Effector memory CD8-positive, alpha-beta T cell (primary cell): ENCODE data around the gene H2BK1.

ENCODE experiments used
- ATAC-seq: fragments of 150-1000 bp; cut with Tn5 transposase; replicated peaks from 2 replicates; pipeline ENCODE4 v1.10.0; 2021; ENCODE audit warnings: mild to moderate bottlenecking, moderate library complexity
- DNase-seq, 3 experiments: peaks; one replicate each; pipeline ENCODE4 v3.0.0; 2021
- H3K27ac Mint-ChIP-seq, 2 donors: one replicate each; pipeline ENCODE4 v1.8.0; 2022; ENCODE audit warnings: mild to moderate bottlenecking in 2 of 2, mixed read lengths in 2 of 2, moderate library complexity in 2 of 2
- H3K27me3 Mint-ChIP-seq, 2 donors: one replicate each; pipeline ENCODE4 v1.8.0; 2022; ENCODE audit warnings: mixed read lengths in 2 of 2
- H3K36me3 Mint-ChIP-seq: one replicate; pipeline ENCODE4 v1.8.0; 2022; ENCODE audit warnings: mild to moderate bottlenecking, moderate library complexity, mixed read lengths; ENCODE audit not compliant: insufficient read depth
- H3K4me1 Mint-ChIP-seq, 2 donors: one replicate each; pipeline ENCODE4 v1.8.0; 2022; ENCODE audit warnings: low read depth in 2 of 2, mixed read lengths in 2 of 2
- H3K4me3 Mint-ChIP-seq, 2 donors: one replicate each; pipeline ENCODE4 v1.8.0; 2022; ENCODE audit warnings: mild to moderate bottlenecking in 2 of 2, mixed read lengths in 2 of 2, moderate library complexity in 2 of 2
- H3K9me3 Mint-ChIP-seq, 2 donors: one replicate each; pipeline ENCODE4 v1.8.0; 2022; ENCODE audit warnings: mixed read lengths in 2 of 2

H2BK1 gene

GRCh38 chr7:151232917-151233701 is 22.8 kb upstream of the H2BK1 start:
- Mint-ChIP-seq H3K27me3 (no peaks in the 10 kb centered on the region), H3K9me3 (no peaks in the 10 kb centered on the region), H3K36me3 (peaks cover 31% of the 10 kb centered on the region), H3K4me3 (peak overlapping the region; percentile 100), H3K4me1 (peaks cover 20 to 30% of the 10 kb centered on the region in 2 donors), H3K27ac (peak overlapping the region; percentile 97 to 98)
- peak; percentile 78 for ATAC-seq
- peak; percentile 51 to 56 (median 56) for DNase-seq

- DNase-seq (peak; percentile 84 to 87 (median 85)), ATAC-seq (peak; percentile 86)
- Mint-ChIP-seq H3K9me3 (no peaks in the 10 kb centered on the region), H3K36me3 (peaks cover 30% of the 10 kb centered on the region), H3K27ac (peak within 1 kb of the TSS; percentile 97 to 98), H3K4me1 (peaks cover 22 to 34% of the 10 kb centered on the region in 2 donors), H3K27me3 (no peaks in the 10 kb centered on the region), H3K4me3 (peak within 1 kb of the TSS; percentile 100)
These were observed 22.0 kb upstream of the H2BK1 start, which contains the start of gene CHPF2 for GRCh38 chr7:151232091-151232916. Gene CHPF2, plus strand, starts transcription at chr7:151232483. Its CDS starts 1,529 bp downstream, at chr7:151234012.

GRCh38 chr7:151231080-151231479 is 20.8 kb upstream of the H2BK1 start:
- Mint-ChIP-seq H3K27me3 (no peaks in the 10 kb centered on the region), H3K9me3 (no peaks in the 10 kb centered on the region), H3K27ac (no peak overlapping the region), H3K4me3 (peak overlapping the region; percentile 53 to 100), H3K4me1 (peaks cover 34 to 42% of the 10 kb centered on the region in 2 donors), H3K36me3 (peaks cover 31% of the 10 kb centered on the region)
- ATAC-seq (no peak), DNase-seq (no peak)

- Mint-ChIP-seq H3K4me1 (peaks cover 45 to 47% of the 10 kb centered on the region in 2 donors), H3K36me3 (peaks cover 31% of the 10 kb centered on the region), H3K9me3 (no peaks in the 10 kb centered on the region), H3K4me3 (no peak overlapping the region), H3K27me3 (no peaks in the 10 kb centered on the region), H3K27ac (no peak overlapping the region)
- DNase-seq = no peak
- no peak for ATAC-seq
These were observed 19.0 kb upstream of the H2BK1 start for GRCh38 chr7:151229249-151229648.

- Mint-ChIP-seq H3K36me3 (peaks cover 36% of the 10 kb centered on the region), H3K4me1 (peaks cover 37 to 39% of the 10 kb centered on the region in 2 donors), H3K27me3 (no peaks in the 10 kb centered on the region), H3K9me3 (no peaks in the 10 kb centered on the region), H3K27ac (peak overlapping the region; percentile 96), H3K4me3 (peak overlapping the region; percentile 93 to 98)
- no peak for ATAC-seq
- no peak for DNase-seq
These were observed 18.0 kb upstream of the H2BK1 start for GRCh38 chr7:151228024-151228866.

GRCh38 chr7:151226875-151227782 is 16.8 kb upstream of the H2BK1 start, which contains the start of gene ABCF2:
Gene ABCF2, minus strand, starts transcription at chr7:151227205. Its CDS starts 747 bp downstream, at chr7:151226458.
- peak within 1 kb of the TSS; percentile 93 to 98 for H3K4me3 Mint-ChIP-seq
- H3K27me3 Mint-ChIP-seq = no peaks in the 10 kb centered on the region
- peaks cover 31 to 34% of the 10 kb centered on the region in 2 donors for H3K4me1 Mint-ChIP-seq
- no peaks in the 10 kb centered on the region for H3K9me3 Mint-ChIP-seq
- peak; percentile 96 to 98 (median 97) for DNase-seq
- H3K27ac Mint-ChIP-seq = peak within 1 kb of the TSS; percentile 96
- peaks cover 32% of the 10 kb centered on the region for H3K36me3 Mint-ChIP-seq
- ATAC-seq = peak; percentile 99

- Mint-ChIP-seq H3K4me3 (peak overlapping the region; percentile 93 to 98), H3K27me3 (no peaks in the 10 kb centered on the region), H3K4me1 (peaks cover 25 to 28% of the 10 kb centered on the region in 2 donors), H3K9me3 (no peaks in the 10 kb centered on the region), H3K27ac (peak overlapping the region; percentile 96), H3K36me3 (peaks cover 31% of the 10 kb centered on the region)
- DNase-seq (no peak), ATAC-seq (no peak)
These were observed 16.2 kb upstream of the H2BK1 start for GRCh38 chr7:151226560-151226874.

- ATAC-seq (no peak), DNase-seq (no peak)
- Mint-ChIP-seq H3K4me1 (peaks cover 25 to 26% of the 10 kb centered on the region in 2 donors), H3K9me3 (no peaks in the 10 kb centered on the region), H3K27ac (peak overlapping the region; percentile 96), H3K27me3 (no peaks in the 10 kb centered on the region), H3K4me3 (peak overlapping the region; percentile 93 to 98), H3K36me3 (peaks cover 35% of the 10 kb centered on the region)
These were observed 15.7 kb upstream of the H2BK1 start for GRCh38 chr7:151225948-151226510.

- no peak for DNase-seq
These were observed 13.4 kb upstream of the H2BK1 start for GRCh38 chr7:151223728-151224127.

GRCh38 chr7:151218170-151218569 is 7.9 kb upstream of the H2BK1 start:
- Mint-ChIP-seq H3K4me3 (no peak overlapping the region), H3K4me1 (peaks cover 0 to 2% of the 10 kb centered on the region in 2 donors), H3K36me3 (peaks cover 77% of the 10 kb centered on the region), H3K9me3 (no peaks in the 10 kb centered on the region), H3K27me3 (no peaks in the 10 kb centered on the region), H3K27ac (no peak overlapping the region)
- no peak for ATAC-seq
- DNase-seq = no peak

More at GRCh38 chr7:151223728-151224127, 13.4 kb upstream of the H2BK1 start:
- no peak overlapping the region for H3K4me3 Mint-ChIP-seq
- H3K36me3 Mint-ChIP-seq = peaks cover 56% of the 10 kb centered on the region
- no peak overlapping the region for H3K27ac Mint-ChIP-seq
- peaks cover 25 to 28% of the 10 kb centered on the region in 2 donors for H3K4me1 Mint-ChIP-seq
- ATAC-seq = no peak
- H3K9me3 Mint-ChIP-seq = no peaks in the 10 kb centered on the region
- H3K27me3 Mint-ChIP-seq = no peaks in the 10 kb centered on the region

GRCh38 chr7:151215396-151215795 is 5.1 kb upstream of the H2BK1 start:
- no peaks in the 10 kb centered on the region for H3K9me3 Mint-ChIP-seq
- no peaks in the 10 kb centered on the region for H3K27me3 Mint-ChIP-seq
- H3K36me3 Mint-ChIP-seq = peaks cover 74% of the 10 kb centered on the region
- H3K4me1 Mint-ChIP-seq = peaks cover 5% of the 10 kb centered on the region in 2 donors
- DNase-seq (no peak), ATAC-seq (no peak)
- H3K27ac Mint-ChIP-seq = peak overlapping the region in 1 of 2 donors; percentile 76
- H3K4me3 Mint-ChIP-seq = no peak overlapping the region

GRCh38 chr7:151213826-151214225 is 3.5 kb upstream of the H2BK1 start:
- peaks cover 5 to 14% of the 10 kb centered on the region in 2 donors for H3K4me1 Mint-ChIP-seq
- H3K27ac Mint-ChIP-seq = no peak overlapping the region
- H3K9me3 Mint-ChIP-seq = no peaks in the 10 kb centered on the region
- DNase-seq (no peak), ATAC-seq (no peak)
- H3K4me3 Mint-ChIP-seq = no peak overlapping the region
- peaks cover 59% of the 10 kb centered on the region for H3K36me3 Mint-ChIP-seq
- no peaks in the 10 kb centered on the region for H3K27me3 Mint-ChIP-seq
